Measurements from ENCODE around the gene TVP23C.

The TVP23C gene

DNA sequence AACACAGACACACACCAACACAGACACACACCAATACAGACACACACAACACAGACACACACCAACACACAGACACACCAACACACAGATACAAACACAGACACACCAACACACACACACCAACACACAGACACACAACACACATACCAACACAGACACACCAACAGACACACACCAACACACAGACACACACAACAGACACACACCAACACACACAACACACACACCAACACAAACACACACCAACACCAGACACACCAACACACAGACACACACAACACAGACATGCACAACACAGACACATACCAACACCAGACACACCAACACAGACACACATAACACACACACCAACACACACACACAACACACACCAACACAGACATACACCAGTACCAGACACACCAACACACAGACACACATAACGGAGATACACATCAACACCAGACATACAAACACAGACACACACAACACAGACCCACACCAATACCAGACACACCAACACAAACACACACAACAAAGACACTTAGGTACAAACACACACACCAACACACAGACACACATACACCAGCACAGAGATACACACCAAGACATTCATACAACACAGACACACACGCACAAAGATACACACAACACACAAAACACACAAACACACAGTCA is 98.1 kb downstream of the TVP23C start:
- no peak for DNase-seq (ENCODE audit: low read depth)

DNA sequence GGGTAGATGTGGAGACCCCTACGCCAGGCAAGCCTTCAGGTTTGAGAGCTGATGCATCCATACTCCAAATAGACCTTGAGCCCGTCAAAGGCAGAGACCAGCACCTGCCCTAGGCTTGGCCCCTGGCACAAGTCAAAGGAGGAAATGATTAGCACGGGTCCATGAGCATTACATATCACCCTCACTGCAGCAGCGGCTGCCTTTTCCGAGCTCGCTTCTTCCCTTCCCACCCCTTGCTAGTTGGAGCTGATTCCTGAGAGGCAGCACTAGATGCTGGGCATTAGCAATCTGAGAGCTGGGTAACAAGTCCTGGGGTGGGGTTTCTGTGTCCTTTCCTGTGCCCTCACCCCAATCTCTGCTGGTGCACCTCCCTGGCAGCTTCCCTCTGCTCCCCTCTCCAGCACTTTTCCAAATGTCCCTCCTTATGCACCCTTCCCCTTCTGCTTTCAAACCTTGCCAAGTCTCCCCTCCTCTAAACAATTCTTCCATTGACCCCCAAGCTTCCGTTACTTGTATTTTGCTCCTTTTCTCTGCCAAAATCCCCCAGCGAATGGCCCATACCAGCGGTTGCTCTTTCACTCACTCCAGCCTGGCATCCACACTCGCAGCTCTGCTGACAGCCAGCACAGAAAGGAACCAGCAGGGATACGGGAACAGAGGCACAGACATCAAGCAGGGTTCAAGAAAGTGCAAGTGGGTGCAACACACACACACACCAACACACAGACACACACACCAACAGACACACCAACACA is 98.9 kb downstream of the TVP23C start:
- DNase-seq (ENCODE audit: low read depth), result no peak

- DNase-seq (ENCODE audit: low read depth), result no peak
These were observed 100.1 kb downstream of the TVP23C start for GRCh38 chr17:15462976-15463772.

DNA sequence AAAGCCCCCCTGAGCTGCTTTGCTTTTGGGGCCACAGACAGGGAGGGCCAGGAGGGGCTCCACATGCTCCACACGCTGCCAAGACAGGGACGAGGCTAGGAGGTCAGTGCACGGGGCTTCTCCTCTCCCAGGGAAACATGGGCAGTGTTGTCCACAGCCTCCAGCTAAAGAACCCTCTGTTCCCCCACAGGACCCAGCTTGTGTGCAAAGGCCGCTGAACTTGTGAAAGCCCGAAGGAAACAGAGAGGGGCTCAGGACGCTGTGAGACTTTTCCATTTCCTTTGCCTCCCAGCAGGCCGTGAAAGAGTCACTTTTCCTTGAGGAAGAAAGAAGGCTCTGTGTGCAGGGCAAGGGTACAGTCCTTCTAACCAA is 105.6 kb downstream of the TVP23C start:
- DNase-seq (ENCODE audit: low read depth), result no peak

GRCh38 chr17:15456972-15457722 is 106.1 kb downstream of the TVP23C start:
- no peak for DNase-seq (ENCODE audit: low read depth)

DNA sequence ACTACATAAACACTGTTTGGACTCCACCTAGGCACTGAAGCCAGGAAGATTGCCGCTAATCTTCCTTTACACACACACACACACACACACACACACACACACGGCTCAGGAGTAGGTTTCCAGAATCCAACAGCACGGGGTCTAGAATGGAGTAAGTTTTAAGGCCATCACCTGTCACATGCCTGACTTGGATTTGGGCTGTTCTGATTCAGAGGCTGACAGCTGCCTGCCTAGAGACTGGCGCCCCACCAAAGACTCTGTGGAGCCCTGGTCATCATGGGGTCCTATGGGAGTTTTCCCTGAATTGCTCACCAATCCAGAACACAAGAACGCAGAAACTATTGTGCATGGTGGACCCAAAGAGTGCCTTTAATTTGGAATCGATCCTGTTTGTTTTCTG is 106.8 kb downstream of the TVP23C start:
- DNase-seq (ENCODE audit: low read depth), result no peak

- no peak for DNase-seq (ENCODE audit: low read depth)
These were observed 108.9 kb downstream of the TVP23C start for GRCh38 chr17:15454346-15454745.

DNA sequence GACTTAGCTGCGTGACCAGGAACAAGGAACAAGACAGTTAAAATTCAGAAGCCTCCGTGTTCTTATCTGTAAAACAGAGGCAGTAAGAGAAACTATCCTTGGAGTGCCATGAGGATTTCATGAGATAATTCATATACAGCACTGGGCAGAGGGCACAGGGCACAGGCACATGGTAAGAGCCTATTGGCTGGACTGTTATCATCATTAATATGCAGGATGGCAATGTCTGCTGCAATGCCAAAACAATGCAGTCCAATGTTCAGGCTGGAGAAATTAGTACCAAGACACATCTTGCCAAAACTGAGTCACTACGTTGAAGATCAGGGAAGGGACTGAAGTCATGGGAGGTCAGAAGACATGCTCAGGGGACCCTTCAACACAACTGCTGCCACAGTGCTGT is 109.5 kb downstream of the TVP23C start:
- no peak for DNase-seq (ENCODE audit: low read depth)

GRCh38 chr17:15453246-15453645 is 110.0 kb downstream of the TVP23C start:
- no peak for DNase-seq (ENCODE audit: low read depth)

DNA sequence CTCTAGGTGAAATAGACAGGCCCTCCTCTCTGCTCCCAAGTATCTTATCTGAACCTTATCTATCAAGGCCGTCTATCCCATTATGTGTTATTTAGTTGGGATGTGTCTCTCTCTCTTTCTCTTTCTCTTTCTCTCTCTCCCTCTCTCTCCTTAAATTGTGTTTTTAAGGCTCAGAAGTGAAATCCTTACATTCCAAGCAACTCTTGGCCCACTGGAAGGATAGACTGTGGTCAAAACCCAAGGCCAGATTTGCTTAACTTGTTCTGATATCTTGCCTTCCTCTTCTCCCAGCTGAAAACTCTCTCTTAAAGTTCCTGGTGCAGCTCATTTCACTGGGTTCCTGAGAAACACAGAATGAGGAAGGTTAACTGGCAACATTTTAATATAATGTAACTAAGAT is 110.5 kb downstream of the TVP23C start:
- DNase-seq (ENCODE audit: low read depth), result no peak
